Measurements from ENCODE around the gene FLYWCH1. TPM values are rescaled to one million over a fixed set of nuclear protein-coding genes. Genes with fewer than 3 reads are reported as not detected.

Gene FLYWCH1
- total RNA-seq, 1 experiment from 2014 or later = 32.6 TPM

DNA sequence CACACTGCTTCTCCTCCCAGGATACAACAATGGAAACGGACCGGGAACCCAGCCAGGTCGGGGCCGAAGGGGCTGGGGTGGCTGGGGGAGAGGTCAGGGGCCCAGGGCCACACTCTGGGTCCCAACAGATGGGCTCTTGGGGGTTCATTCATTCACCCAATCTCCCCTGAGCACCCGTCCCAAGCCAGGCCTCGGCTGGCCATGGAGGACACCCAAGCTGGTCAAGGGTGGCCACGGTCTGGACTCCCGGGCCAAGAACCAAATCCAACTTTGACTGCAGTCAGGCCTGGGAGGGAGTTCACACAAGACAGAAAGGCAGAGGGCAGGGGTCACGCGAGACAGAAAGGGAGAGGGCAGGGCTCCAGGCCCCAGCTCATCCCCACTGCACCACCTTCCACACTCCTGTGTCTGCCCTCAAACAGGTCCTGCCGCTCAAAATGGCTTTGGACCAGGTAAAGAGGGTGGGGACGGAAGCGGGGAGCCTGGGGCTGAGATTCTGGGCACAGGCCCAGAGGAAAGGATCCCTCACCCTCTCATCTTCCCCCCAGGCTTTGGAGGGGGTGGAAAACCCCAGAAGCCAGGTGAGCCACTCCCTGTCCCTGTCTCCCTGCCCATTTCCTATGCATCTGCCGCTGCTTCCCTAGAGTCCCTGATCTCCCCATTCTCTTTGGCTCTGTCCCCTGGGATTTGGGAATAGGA is 80.8 kb downstream of the FLYWCH1 start (continued):
- TF ChIP-seq ZSCAN18 (CRISPR knock-in tag; IDR thresholded peaks at IDR 0.05) (no peak), CREM (CRISPR knock-in tag; IDR thresholded peaks at IDR 0.05) (no peak)
- TF ChIP-seq, protein P1, sequence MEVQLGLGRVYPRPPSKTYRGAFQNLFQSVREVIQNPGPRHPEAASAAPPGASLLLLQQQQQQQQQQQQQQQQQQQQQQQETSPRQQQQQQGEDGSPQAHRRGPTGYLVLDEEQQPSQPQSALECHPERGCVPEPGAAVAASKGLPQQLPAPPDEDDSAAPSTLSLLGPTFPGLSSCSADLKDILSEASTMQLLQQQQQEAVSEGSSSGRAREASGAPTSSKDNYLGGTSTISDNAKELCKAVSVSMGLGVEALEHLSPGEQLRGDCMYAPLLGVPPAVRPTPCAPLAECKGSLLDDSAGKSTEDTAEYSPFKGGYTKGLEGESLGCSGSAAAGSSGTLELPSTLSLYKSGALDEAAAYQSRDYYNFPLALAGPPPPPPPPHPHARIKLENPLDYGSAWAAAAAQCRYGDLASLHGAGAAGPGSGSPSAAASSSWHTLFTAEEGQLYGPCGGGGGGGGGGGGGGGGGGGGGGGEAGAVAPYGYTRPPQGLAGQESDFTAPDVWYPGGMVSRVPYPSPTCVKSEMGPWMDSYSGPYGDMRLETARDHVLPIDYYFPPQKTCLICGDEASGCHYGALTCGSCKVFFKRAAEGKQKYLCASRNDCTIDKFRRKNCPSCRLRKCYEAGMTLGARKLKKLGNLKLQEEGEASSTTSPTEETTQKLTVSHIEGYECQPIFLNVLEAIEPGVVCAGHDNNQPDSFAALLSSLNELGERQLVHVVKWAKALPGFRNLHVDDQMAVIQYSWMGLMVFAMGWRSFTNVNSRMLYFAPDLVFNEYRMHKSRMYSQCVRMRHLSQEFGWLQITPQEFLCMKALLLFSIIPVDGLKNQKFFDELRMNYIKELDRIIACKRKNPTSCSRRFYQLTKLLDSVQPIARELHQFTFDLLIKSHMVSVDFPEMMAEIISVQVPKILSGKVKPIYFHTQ (CRISPR knock-in tag; IDR thresholded peaks at IDR 0.05) = no peak

DNA sequence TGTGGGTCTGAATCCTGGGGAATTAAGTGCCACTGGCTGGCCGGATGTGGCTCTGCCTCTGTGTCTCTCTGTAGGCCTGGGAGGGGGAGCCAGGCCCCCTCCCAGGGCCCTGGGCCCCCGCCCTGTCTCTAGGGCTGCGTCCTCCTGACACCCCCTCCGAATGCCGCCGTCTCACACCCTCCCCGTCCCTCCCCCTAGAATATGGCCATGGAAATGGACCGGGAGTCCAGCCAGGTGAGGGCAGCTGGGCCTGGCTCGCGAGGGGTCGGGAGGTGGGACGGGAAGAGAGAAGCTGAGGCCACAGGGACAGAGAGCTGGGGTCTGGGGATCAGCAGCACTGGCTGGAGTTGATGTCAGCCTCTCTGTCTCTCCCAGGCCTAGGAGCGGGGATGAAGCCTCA is 84.6 kb downstream of the FLYWCH1 start:
- DNase-seq (ENCODE audit: low spot score) = no peak
- no peak for ATAC-seq
- Mint-ChIP-seq H3K27ac (no peak overlapping the region), H3K27me3 (ENCODE audit: low read depth) (no peaks in the 10 kb centered on the region), H3K36me3 (no peaks in the 10 kb centered on the region), H3K4me1 (no peaks in the 10 kb centered on the region; the same call in 1 of the 2 replicates), H3K9me3 (no peaks in the 10 kb centered on the region), H3K4me3 (no peak overlapping the region)
- ChIA-PET POLR2A (interaction anchor here (0.6 to 0.8 kb wide), 2 partner anchors 11 to 16 kb away, joined by 3 read pairs; no protein-coding TSS in a partner anchor), CTCF (interaction anchor here (1.0 to 2.3 kb wide), 8 partner anchors 13 to 113 kb away, joined by 3 to 14 read pairs (median 4); partner anchors contain the start of genes CLDN6 and FLYWCH2)
- TF ChIP-seq FOXJ3 (CRISPR knock-in tag; IDR thresholded peaks at IDR 0.05; ENCODE audit: borderline replicate concordance) = no peak
- TF ChIP-seq ZSCAN18 (CRISPR knock-in tag; IDR thresholded peaks at IDR 0.05) = no peak
- no peak for TF ChIP-seq IRF2 (CRISPR knock-in tag; IDR thresholded peaks at IDR 0.05; ENCODE audit: borderline replicate concordance, low read depth)
- no peak for TF ChIP-seq JAZF1 (CRISPR knock-in tag; IDR thresholded peaks at IDR 0.05)
- TF ChIP-seq ZNF281 (CRISPR knock-in tag; IDR thresholded peaks at IDR 0.05) = no peak
- TF ChIP-seq MYBL2 (CRISPR knock-in tag; IDR thresholded peaks at IDR 0.05) = no peak
- no peak for TF ChIP-seq GRHL2 (CRISPR knock-in tag; IDR thresholded peaks at IDR 0.05; ENCODE audit: insufficient replicate concordance, severe bottlenecking)
- TF ChIP-seq RORB (CRISPR knock-in tag; IDR thresholded peaks at IDR 0.05) = no peak
- TF ChIP-seq, protein P2, sequence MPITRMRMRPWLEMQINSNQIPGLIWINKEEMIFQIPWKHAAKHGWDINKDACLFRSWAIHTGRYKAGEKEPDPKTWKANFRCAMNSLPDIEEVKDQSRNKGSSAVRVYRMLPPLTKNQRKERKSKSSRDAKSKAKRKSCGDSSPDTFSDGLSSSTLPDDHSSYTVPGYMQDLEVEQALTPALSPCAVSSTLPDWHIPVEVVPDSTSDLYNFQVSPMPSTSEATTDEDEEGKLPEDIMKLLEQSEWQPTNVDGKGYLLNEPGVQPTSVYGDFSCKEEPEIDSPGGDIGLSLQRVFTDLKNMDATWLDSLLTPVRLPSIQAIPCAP (CRISPR knock-in tag; IDR thresholded peaks at IDR 0.05) = no peak
- TF ChIP-seq, protein P3, sequence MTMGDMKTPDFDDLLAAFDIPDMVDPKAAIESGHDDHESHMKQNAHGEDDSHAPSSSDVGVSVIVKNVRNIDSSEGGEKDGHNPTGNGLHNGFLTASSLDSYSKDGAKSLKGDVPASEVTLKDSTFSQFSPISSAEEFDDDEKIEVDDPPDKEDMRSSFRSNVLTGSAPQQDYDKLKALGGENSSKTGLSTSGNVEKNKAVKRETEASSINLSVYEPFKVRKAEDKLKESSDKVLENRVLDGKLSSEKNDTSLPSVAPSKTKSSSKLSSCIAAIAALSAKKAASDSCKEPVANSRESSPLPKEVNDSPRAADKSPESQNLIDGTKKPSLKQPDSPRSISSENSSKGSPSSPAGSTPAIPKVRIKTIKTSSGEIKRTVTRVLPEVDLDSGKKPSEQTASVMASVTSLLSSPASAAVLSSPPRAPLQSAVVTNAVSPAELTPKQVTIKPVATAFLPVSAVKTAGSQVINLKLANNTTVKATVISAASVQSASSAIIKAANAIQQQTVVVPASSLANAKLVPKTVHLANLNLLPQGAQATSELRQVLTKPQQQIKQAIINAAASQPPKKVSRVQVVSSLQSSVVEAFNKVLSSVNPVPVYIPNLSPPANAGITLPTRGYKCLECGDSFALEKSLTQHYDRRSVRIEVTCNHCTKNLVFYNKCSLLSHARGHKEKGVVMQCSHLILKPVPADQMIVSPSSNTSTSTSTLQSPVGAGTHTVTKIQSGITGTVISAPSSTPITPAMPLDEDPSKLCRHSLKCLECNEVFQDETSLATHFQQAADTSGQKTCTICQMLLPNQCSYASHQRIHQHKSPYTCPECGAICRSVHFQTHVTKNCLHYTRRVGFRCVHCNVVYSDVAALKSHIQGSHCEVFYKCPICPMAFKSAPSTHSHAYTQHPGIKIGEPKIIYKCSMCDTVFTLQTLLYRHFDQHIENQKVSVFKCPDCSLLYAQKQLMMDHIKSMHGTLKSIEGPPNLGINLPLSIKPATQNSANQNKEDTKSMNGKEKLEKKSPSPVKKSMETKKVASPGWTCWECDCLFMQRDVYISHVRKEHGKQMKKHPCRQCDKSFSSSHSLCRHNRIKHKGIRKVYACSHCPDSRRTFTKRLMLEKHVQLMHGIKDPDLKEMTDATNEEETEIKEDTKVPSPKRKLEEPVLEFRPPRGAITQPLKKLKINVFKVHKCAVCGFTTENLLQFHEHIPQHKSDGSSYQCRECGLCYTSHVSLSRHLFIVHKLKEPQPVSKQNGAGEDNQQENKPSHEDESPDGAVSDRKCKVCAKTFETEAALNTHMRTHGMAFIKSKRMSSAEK (CRISPR knock-in tag; IDR thresholded peaks at IDR 0.05; ENCODE audit: borderline replicate concordance) = no peak

Data from WTC11 (cell line).